Thyroid gland (tissue), 4 donors: ENCODE data around the gene CCR6. TPM values are rescaled to one million over a fixed set of nuclear protein-coding genes. Genes with fewer than 3 reads are reported as not detected.

Experiments
- DNase-seq, 2 donors: peaks; one replicate each; pipeline ENCODE4 v3.0.0-alpha.2; 2019
- H3K27ac ChIP-seq, 3 donors: fragments of 200-600 bp; sonication (generic); 1 replicate in 2 of 3; 2 replicates in 1 of 3; pipeline ENCODE4 v1.5.1; 2016 to 2019; ENCODE audit warnings: mild to moderate bottlenecking in 1 of 3, moderate library complexity in 1 of 3
- H3K27me3 ChIP-seq: fragments of 200-600 bp; sonication (generic); one replicate; pipeline ENCODE4 v1.5.1; 2019
- H3K36me3 ChIP-seq, 2 donors: fragments of 200-600 bp; sonication (generic); one replicate each; pipeline ENCODE4 v1.5.1; 2016 to 2019
- H3K4me1 ChIP-seq, 2 donors: fragments of 200-600 bp; sonication (generic); one replicate each; pipeline ENCODE4 v1.5.1; 2017 to 2019
- H3K4me3 ChIP-seq, 3 donors: fragments of 200-600 bp; sonication (generic); replicated peaks in 1 of 3; 1 replicate in 2 of 3; 2 replicates in 1 of 3; pipeline ENCODE4 v1.5.1; 2016; ENCODE audit warnings: mild to moderate bottlenecking in 1 of 3
- H3K9me3 ChIP-seq: fragments of 200-600 bp; sonication (generic); one replicate; pipeline ENCODE4 v1.5.1; 2017
- POLR2A ChIP-seq, 2 donors: fragments of 450-650 bp; IDR thresholded peaks; one replicate each; pipeline ENCODE4 v1.6.1; 2017; ENCODE audit warnings: antibody characterized with exemption in 2 of 2, mild to moderate bottlenecking in 2 of 2, moderate library complexity in 1 of 2
- WGBS, 2 donors: methylation state at CpG; one replicate each; pipeline ENCODE4 v1.1.5; 2017; 5-methylcytosine and 5-hydroxymethylcytosine counted together
- intact Hi-C: fragments of 100-400 bp; cut with DNase I; formaldehyde crosslinking; loops from one replicate; pipeline ENCODE4 v1.15.1; 2023
- total RNA-seq, 4 donors: library from RNA; depleted of rRNA; stranded (reverse); fragments of >200 nt; gene quantifications; one replicate each; pipeline ENCODE4 v1.2.3, GENCODE V29; 2016
- TF ChIP-seq, protein P1 (sequence below), 6 experiments: fragments of 200-600 bp in 3 of 6; fragments of 450-650 bp in 3 of 6; sonication (generic) in 3 of 6; IDR thresholded peaks; one replicate each; pipeline ENCODE4 v1.5.1; 2016 to 2019; ENCODE audit warnings: antibody characterized with exemption in 6 of 6, mild to moderate bottlenecking in 2 of 6, inconsistent platforms in 1 of 6, moderate library complexity in 1 of 6

CCR6 gene
- total RNA-seq, 4 donors from 2014 or later = 0.78 TPM; not detected in 3

DNA sequence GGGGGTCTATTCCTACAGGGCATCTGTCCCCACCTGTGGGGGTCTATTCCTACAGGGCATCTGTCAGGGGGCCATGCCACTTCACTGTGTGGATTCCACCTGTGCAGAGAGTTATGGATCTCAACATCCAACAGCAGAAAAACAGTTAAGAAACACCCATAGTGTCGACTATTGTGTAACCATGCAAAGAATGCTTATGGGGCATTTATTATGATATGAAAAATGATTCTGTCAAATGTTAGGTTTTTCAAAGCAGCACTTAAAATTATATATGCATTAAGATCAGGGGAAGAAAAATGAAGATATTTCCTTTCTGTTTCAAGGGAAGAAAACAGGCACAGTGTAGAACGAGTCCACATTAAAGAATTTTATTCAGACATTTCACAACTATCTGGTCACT is 32.0 kb downstream of the CCR6 start:
- WGBS, 2 donors = 80% methylated on average over 2 of the region's 2 CpGs
- Histone ChIP-seq H3K27ac (no peak overlapping the region), H3K27me3 (no peaks in the 10 kb centered on the region), H3K9me3 (no peaks in the 10 kb centered on the region), H3K4me1 (no peaks in the 10 kb centered on the region), H3K4me3 (no peak overlapping the region), H3K36me3 (no peaks in the 10 kb centered on the region)
- intact Hi-C loops = no loop called here
- TF ChIP-seq POLR2A (IDR thresholded peaks at IDR 0.05) = no peak
- TF ChIP-seq, protein P1, sequence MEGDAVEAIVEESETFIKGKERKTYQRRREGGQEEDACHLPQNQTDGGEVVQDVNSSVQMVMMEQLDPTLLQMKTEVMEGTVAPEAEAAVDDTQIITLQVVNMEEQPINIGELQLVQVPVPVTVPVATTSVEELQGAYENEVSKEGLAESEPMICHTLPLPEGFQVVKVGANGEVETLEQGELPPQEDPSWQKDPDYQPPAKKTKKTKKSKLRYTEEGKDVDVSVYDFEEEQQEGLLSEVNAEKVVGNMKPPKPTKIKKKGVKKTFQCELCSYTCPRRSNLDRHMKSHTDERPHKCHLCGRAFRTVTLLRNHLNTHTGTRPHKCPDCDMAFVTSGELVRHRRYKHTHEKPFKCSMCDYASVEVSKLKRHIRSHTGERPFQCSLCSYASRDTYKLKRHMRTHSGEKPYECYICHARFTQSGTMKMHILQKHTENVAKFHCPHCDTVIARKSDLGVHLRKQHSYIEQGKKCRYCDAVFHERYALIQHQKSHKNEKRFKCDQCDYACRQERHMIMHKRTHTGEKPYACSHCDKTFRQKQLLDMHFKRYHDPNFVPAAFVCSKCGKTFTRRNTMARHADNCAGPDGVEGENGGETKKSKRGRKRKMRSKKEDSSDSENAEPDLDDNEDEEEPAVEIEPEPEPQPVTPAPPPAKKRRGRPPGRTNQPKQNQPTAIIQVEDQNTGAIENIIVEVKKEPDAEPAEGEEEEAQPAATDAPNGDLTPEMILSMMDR (IDR thresholded peaks at IDR 0.05) = no peak
- DNase-seq = no peak

DNA sequence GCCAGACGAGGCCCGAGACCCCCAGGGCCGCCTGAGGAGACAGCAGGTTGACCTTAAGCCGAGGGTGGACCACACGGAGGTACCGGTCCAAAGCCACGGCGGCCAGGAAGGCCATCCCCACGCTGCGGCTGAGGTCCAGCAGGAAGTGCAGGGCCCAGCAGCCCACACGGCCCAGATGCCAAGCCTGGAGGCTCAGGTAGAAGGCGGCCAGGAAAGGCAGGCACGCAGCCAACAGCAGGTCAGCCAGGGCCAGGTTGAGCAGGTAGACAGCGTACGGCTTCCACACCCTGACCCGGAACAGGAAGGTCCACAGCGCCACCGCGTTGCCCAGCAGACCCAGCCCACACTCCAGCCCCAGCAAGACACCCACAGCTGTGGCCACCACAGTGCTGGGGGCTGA is 34.5 kb downstream of the CCR6 start:
- Histone ChIP-seq H3K27ac (no peak overlapping the region), H3K4me3 (no peak overlapping the region), H3K9me3 (no peaks in the 10 kb centered on the region), H3K4me1 (no peaks in the 10 kb centered on the region), H3K36me3 (no peaks in the 10 kb centered on the region), H3K27me3 (no peaks in the 10 kb centered on the region)
- TF ChIP-seq, protein P1 (IDR thresholded peaks at IDR 0.05) = no peak
- no peak for TF ChIP-seq POLR2A (IDR thresholded peaks at IDR 0.05)
- intact Hi-C loops = no loop called here
- no peak for DNase-seq
- 92 to 93% methylated on average over 11 to 13 of the region's 19 CpGs for WGBS, 2 donors

DNA sequence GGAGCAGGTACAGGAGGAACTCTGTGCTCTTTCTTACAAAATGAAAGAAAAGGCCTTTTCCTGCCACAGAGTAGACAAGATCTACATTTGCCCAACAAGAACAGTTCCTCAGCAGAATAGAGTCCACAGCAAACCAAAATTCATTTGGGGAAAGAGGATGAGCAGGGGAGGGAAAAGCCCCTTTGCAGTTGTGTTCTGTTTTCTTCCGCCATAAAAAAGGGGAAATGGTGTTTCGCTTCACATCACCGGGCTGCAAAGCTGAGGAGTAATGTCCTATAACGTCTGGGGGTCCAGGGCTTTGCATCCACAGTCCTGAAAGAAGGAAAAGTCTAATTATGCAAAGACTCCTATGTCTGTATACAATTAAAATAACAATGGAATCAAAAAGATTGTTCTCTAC is 35.0 kb downstream of the CCR6 start, which contains the start of gene GPR31:
GPR31 (minus strand) TSS at position 118 of the 400 bp plus-strand sequence. CDS start 149 bp downstream, outside the sequence.
- H3K4me1 ChIP-seq = no peaks in the 10 kb centered on the region
- 86 to 88% methylated on average over 4 of the region's 4 CpGs for WGBS, 2 donors
- no peaks in the 10 kb centered on the region for H3K36me3 ChIP-seq
- H3K9me3 ChIP-seq = no peaks in the 10 kb centered on the region
- intact Hi-C loops = no loop called here
- no peak for DNase-seq
- no peak within 1 kb of the TSS for H3K27ac ChIP-seq
- H3K4me3 ChIP-seq = no peak within 1 kb of the TSS
- no peak for TF ChIP-seq POLR2A (IDR thresholded peaks at IDR 0.05)
- TF ChIP-seq, protein P1 (IDR thresholded peaks at IDR 0.05) = no peak
- H3K27me3 ChIP-seq = no peaks in the 10 kb centered on the region

DNA sequence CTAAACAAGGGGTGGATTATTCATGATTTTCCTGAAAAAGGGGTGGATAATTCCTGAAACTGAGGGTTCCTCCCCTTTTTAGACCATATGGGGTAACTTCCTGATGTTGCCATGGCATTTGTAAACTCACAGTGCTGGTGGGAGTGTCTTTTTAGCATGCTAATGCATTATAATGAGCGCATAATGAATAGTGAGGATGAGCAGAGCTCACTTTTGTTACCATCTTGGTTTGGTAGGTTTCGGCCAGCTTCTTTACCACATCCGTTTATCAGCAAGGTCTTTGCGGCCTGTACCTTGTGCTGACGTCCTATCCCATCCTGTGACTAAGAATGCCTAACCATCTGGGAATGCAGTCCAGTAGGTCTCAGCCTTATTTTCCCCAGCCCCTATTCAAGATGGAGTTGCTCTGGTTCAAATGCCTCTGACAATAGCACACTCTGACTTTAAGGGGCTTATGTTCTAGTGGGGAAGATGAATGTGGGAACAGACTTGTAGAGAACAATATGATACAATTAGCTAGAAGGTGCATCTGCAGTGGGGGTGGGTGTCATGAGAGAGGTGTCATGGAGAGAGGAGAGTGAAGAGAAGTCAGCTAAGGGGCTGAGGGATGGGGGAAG is 39.1 kb downstream of the CCR6 start:
- no peaks in the 10 kb centered on the region for H3K27me3 ChIP-seq
- intact Hi-C loops = no loop called here
- H3K4me1 ChIP-seq = no peaks in the 10 kb centered on the region
- no peak for DNase-seq
- no peak overlapping the region for H3K27ac ChIP-seq
- H3K9me3 ChIP-seq = no peaks in the 10 kb centered on the region
- H3K36me3 ChIP-seq = no peaks in the 10 kb centered on the region
- H3K4me3 ChIP-seq = no peak overlapping the region
- 94 to 99% methylated on average over 5 of the region's 5 CpGs for WGBS, 2 donors
- no peak for TF ChIP-seq POLR2A (IDR thresholded peaks at IDR 0.05)
- TF ChIP-seq, protein P1 (IDR thresholded peaks at IDR 0.05) = no peak

DNA sequence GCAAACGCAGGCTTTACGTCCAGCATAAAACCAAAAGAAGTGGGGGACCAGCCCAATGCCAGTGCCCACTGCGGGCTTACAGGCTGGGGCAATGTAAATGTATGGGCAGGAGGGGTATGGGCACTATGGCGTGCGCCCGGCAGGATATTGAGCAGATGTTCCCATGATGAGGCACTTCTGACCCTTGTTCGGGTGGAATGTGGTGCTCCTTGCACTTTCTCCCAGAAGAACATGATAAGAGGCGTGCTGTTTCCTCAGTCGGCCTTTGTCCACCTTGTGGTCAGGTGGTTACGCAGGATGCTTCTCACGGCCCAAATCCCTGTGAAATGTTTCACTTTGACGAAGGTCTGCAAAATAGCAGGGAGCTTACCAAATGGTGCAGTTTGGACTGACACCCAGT is 39.7 kb downstream of the CCR6 start:
- TF ChIP-seq POLR2A (IDR thresholded peaks at IDR 0.05) = no peak
- TF ChIP-seq, protein P1 (IDR thresholded peaks at IDR 0.05) = no peak
- intact Hi-C loops = no loop called here
- H3K27ac ChIP-seq = no peak overlapping the region
- 84 to 89% methylated on average over 12 of the region's 12 CpGs for WGBS, 2 donors
- H3K9me3 ChIP-seq = no peaks in the 10 kb centered on the region
- no peaks in the 10 kb centered on the region for H3K36me3 ChIP-seq
- no peaks in the 10 kb centered on the region for H3K27me3 ChIP-seq
- DNase-seq = no peak
- H3K4me3 ChIP-seq = no peak overlapping the region
- H3K4me1 ChIP-seq = no peaks in the 10 kb centered on the region
